ENCODE results near the gene TEX29. TPM values are rescaled to one million over a fixed set of nuclear protein-coding genes. Genes with fewer than 3 reads are reported as not detected.

TEX29 gene
- total RNA-seq, 1 experiment from 2014 or later: 0.33 TPM

GRCh38 chr13:111373486-111373885 lies 53.0 kb downstream of the TEX29 start:
- Histone ChIP-seq H2BK15ac (ENCODE audit: low read depth, low read length) (no peak overlapping the region), H4K91ac (ENCODE audit: insufficient read length, low read depth, low read length) (no peak overlapping the region), H3K4me1 (ENCODE audit: insufficient read depth, low read length) (no peaks in the 10 kb centered on the region), H2BK12ac (ENCODE audit: insufficient read length, low read depth, low read length) (no peak overlapping the region), H3K27ac (ENCODE audit: insufficient read length, low read depth, low read length) (no peak overlapping the region), H3K23me2 (ENCODE audit: insufficient read length, low read depth, low read length, poor library complexity, severe bottlenecking) (no peaks in the 10 kb centered on the region), H4K5ac (ENCODE audit: insufficient read length, low read depth, low read length) (no peak overlapping the region), H2AFZ (ENCODE audit: low read length) (no peak overlapping the region), H2AK5ac (ENCODE audit: insufficient read length, low read length) (no peak overlapping the region), H3K9ac (ENCODE audit: extremely low read depth, insufficient read length, low read length) (no peak overlapping the region), H3K56ac (ENCODE audit: insufficient read length, low read depth, low read length) (no peak overlapping the region), H2BK120ac (ENCODE audit: low read depth, low read length, poor library complexity, severe bottlenecking) (no peak overlapping the region), H2BK20ac (ENCODE audit: low read depth, low read length, poor library complexity, severe bottlenecking) (no peak overlapping the region), H4K20me1 (ENCODE audit: control insufficient read depth, insufficient read depth, insufficient read length) (no peaks in the 10 kb centered on the region), H3K27me3 (ENCODE audit: insufficient read depth, low read length) (no peaks in the 10 kb centered on the region), H3T11ph (ENCODE audit: low read length) (no peak overlapping the region), H3K18ac (ENCODE audit: insufficient read length, low read depth, low read length) (no peak overlapping the region), H3K79me2 (ENCODE audit: insufficient read depth, low read length) (no peaks in the 10 kb centered on the region), H3K4me2 (ENCODE audit: insufficient read depth, insufficient read length, low read length) (no peak overlapping the region), H3K23ac (ENCODE audit: insufficient read length, low read depth, low read length) (no peak overlapping the region), H4K8ac (replicated peaks; ENCODE audit: insufficient read length, low read depth, low read length) (no peak overlapping the region), H2BK5ac (ENCODE audit: insufficient read length, low read length) (no peak overlapping the region), H3K4ac (ENCODE audit: low read depth, low read length) (no peak overlapping the region), H3K9me3 (ENCODE audit: control insufficient read depth, low read depth, low read length) (no peaks in the 10 kb centered on the region), H3K79me1 (ENCODE audit: insufficient read depth, low read depth, low read length, poor library complexity, severe bottlenecking) (no peaks in the 10 kb centered on the region), H3K14ac (ENCODE audit: insufficient read depth, low read length) (no peak overlapping the region)
- Mint-ChIP-seq H3K4me1 (peaks cover 3 to 8% of the 10 kb centered on the region in 2 experiments; a peak in 2 of 4 replicates), H3K27ac (no peak overlapping the region), H3K9me3 (peaks cover 4 to 5% of the 10 kb centered on the region in 2 experiments; a peak in 3 of 5 replicates), H3K36me3 (ENCODE audit: insufficient read depth in 1 of 3, low read depth in 3 of 3) (peaks cover 0 to 6% (median 0%) of the 10 kb centered on the region in 3 experiments; a peak in 2 of 7 replicates), H3K27me3 (ENCODE audit: low read depth) (no peaks in the 10 kb centered on the region; the same call in 1 of the 2 replicates), H3K4me3 (no peak overlapping the region)
- DNase-seq: no peak
- no CpG with 5 or more reads among the region's 6 CpGs for whole genome bisulfite sequencing (ENCODE audit: extremely low coverage, insufficient read length, low lambda C conversion rate)
- TF ChIP-seq CTCF (conservative IDR thresholded peaks at IDR 0.05): no peak
